HG02884 (cell line): ENCODE measurements around the gene MISP3.

Source experiments
- ATAC-seq: cut with Tn5 transposase; IDR thresholded peaks from one replicate; pipeline ENCODE4 v1.9.1; 2021; ENCODE audit warnings: mild to moderate bottlenecking, moderate library complexity; ENCODE audit not compliant: unreplicated experiment

MISP3 gene

GRCh38 chr19:14078411-14078810 lies 5.8 kb downstream of the MISP3 start:
- no peak for ATAC-seq

DNA sequence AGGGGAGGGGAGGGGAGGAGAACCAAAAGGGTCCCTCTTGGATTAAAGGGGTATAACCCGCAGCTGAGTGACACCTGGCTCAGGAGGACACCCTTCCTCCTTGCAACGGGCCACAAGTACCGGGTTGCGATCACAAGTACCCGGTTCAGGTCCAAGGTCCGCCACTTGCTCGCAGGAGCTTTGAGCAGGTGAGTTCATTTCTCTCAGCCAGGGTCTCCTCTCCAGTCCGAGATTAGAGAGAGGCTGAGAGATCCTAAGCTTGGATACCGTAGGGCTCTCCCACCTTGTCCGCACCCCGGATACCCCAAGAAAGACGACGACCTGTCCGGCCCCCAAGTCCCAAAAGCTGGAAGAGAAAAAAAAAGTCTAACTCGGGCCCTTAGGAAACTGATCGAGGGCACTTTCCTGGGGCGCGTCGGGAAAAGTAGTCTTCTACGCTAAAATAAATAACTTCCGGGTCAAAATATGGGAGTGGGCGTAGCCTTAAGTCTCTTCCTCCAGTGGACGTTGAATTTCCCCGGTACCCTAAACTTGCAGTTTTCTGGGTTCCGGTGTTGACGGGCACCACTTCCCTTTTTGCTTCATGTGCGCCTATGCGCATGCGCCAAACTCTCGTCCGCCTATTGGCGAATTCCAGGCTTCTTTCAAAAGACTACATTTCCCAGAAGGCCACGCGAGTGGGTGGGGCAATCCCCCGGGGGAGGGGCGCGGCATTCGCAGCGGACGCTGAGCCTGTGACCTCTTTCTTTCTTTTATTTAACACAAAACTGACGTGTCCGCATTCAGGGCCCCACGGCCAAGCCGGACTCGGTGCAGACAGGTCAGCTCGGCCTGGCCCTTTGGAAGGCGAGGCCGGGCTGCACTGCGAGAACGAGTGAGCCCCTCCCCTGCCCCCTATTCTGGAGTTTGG lies 8.6 kb downstream of the MISP3 start:
- peak; percentile 76 for ATAC-seq

DNA sequence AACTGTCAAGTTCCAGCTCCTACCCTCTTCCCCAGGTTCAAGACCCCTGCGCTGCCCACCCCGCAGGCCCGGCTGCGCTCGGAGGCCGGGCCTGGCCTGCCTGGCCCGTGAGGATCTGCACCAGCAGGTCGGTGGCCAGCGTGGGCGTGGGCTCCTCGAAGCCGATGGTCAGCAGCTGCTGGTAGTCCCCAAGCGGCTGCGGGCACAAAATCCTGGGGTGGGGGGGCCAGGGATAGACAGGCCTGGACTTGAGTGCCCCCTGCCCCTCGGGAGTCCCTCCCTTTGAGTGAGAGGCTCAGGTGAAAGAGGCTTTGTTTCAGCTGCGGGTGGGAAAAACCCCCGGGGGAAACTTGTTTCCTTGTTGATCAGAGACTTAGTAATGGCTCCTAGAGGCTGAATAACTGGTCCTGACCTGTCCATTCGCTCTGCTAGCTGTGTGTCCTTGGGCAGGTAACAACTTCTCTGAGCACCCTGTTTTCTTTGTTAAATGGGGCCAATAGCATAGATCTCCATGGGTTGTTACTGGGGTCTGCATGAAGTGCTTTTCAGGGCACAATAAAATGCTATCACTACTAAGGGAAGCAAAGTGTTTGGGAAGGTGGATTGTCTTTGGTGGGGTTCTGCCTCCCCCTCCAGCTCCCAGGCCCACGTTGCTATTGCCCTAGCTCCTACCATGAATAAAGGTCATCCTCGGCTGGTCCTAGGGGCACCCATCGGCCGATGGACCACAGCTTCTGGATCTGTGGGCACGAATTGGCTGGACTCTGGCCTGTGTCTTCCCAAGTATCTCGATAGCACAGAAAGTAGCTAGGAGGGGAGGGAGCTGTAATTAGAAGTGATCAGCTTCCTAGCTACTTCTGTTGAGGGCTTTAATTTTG lies 9.4 kb downstream of the MISP3 start:
- no peak for ATAC-seq

DNA sequence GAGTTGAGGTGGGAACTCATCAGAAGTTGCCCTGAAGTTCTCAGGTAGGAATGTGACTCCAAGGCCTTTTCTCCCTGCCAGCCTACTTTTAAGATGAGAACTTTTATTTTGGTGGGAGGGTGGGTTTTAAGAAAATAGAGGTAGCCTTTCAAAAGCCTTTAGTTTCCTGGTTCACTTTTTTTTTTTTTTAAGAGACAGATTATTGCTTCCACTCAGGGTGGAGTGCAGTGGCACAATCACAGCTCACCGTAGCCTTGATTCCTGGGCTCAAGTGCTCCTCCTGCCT lies 10.0 kb downstream of the MISP3 start:
- ATAC-seq = no peak

DNA sequence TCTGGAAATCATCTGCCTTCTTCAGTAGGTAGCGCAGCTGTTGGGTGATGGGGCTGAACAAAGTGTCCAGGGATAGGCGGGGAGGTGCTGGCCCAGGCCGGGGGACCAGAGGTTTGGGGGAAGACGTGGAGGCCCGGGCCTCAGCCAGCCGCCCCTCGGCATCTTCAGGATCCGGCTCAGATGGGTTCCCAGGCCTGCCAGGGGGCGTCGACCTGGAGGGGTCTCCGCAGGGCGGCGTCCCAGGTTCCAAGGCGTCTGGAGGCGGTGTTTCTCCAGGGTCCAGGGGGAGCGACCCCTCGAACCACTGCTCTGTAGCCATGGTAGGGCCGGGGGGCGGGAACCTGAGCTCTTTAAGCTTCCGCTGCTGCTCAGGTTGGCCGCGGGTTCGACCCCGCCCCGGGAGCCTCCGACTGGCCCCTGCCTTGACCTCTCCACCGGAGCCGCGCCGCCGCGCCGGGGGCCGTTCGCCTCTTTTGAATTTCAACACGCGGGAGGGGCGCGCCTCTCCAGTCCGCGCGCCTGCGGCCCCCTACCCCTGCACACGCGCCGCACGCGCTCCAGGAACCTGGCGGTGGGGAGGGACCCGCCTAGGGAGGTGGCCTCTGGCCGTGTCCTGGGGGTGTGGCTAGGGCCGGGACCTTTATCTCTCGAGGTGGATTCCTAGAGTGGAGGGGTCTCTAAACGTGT lies 12.9 kb downstream of the MISP3 start, which contains the start of gene C19orf67:
Gene C19orf67, minus strand, starts transcription at position 475 of the 687 bp plus-strand sequence. Its CDS starts 156 bp downstream, at position 319.
- no peak for ATAC-seq

- no peak for ATAC-seq
These were observed 13.5 kb downstream of the MISP3 start for GRCh38 chr19:14086098-14086497.

GRCh38 chr19:14088634-14089411 lies 16.2 kb downstream of the MISP3 start:
- no peak for ATAC-seq

- ATAC-seq = no peak
These were observed 16.8 kb downstream of the MISP3 start for GRCh38 chr19:14089412-14089661.

GRCh38 chr19:14089662-14090508 lies 17.3 kb downstream of the MISP3 start:
- ATAC-seq = no peak

GRCh38 chr19:14090509-14091080 lies 18.0 kb downstream of the MISP3 start, which contains the start of gene SAMD1:
Gene SAMD1, minus strand, starts transcription at chr19:14090751.
- ATAC-seq = peak; percentile 35

DNA sequence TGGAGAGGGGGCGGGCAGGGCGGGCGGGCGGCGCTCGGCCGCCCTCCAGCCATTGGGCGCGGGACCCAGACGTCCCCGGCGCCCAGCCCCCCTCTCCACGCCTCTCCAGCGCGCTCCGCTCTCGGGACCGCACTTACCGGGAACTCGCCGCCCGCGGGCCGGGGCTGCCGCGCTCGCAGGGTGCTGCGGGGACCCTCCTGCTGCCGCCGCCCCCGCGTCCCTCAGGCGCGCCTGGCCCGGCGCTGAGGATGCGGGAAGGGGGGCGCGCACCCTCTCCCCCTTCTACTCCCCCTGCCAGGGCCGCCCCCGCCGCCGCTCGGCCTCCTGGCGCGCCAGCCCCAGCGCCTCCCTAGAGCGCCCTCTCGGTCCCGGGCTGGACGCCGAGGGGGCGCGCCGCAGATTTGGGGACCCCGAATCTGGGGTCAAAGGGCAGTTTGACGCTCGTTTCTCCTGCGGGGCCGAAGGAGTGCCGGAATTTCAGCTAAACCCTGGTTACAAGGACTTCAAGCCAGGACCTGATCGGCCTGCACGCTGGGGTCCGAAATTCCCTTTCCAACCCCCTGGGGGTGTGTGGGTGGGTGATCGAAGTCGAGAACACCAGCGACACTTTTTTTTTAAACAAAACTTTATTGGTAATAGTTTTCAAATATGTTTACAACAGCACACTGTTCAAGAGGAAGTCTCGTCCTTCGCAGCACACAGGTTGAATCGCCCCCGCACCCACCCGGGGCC lies 18.7 kb downstream of the MISP3 start:
- peak; percentile 42 for ATAC-seq

DNA sequence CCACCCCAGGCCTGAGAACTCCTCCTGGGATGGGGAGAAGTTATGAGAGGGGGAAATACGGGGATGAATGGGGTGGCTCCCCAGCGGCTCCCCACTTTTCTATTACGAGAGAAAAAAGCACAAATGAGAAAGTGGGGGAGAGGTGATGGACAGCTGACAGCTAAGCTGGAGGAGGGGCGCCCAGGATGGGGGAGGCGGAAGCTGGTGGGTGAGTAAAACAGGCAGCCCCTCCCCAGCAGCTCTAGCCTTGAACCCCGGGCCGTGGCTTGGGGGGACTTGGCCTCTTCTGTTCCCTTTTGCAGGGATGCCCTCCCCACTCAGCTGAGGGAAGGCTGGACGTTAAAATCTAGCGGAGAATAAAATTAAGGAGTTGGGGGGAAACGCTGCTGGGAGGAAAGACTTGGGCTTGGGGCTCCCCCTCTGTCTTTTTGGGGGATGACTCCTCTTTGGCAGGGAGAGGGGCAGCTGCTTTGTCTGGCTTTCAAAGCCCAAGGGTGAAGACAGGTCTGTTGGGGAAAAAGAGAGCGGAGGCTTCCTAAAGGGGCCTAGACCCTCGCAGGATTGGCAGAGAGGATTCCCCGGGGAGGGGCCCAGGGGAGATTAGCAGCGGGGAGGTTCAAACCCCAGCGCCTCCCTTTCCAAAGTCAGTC lies 19.4 kb downstream of the MISP3 start:
- ATAC-seq = no peak

GRCh38 chr19:14093117-14093823 lies 20.7 kb downstream of the MISP3 start:
- ATAC-seq = no peak

DNA sequence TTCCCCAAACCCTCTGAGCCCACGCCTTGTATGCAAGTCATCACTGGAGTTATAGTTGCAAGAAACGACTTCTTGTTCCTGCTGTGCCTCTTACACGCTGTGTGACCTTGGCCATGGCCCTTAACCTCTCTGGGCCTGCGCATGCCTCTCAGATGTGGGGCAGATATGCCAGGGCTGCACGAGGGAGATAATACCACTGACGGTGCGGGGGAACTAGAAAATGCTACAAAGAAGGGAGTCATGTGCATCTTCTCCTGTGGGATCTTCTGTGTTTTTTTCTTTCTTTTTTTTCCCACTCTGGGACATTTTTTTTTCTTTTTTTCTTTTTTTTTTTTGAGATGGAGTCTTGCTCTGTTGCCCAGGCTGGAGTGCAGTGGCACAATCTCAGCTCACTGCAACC lies 22.3 kb downstream of the MISP3 start:
- ATAC-seq = no peak

GRCh38 chr19:14096272-14096992 lies 23.8 kb downstream of the MISP3 start:
- no peak for ATAC-seq

DNA sequence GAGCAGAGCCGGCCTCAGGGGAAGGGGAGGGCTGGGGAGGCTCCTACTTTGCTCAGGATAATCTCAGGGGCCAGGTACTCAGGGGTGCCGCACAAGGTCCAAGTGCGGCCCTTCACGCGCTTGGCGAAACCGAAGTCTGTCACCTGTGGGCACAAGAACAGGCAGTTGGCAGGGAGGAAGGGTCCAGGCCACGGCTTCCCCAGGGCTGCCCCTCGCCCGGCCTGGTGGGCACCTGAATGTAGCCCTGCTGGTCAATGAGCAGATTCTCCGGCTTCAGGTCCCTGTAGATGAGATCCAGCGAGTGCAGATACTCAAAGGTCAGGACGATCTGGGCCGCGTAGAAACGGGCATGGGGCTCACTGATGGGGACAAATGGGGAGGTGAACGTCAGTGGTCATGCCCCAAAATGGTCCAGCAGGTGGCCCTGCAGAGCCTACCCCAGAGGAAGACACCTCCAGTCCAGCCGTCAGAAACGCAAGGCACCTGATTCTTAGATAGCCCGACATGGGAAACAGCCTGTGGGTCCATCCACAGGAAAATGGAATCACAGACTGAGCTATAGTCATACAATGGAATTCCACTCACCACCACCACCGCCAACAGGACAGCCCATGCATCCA lies 25.1 kb downstream of the MISP3 start:
- ATAC-seq = no peak
